Measurements from ENCODE around the gene HBM.
"Not testable (repeated sequence)": the region's sequence is repeated elsewhere in the genome, so short reads cannot be mapped to it uniquely, and the experiment has no call there.

HBM gene

DNA sequence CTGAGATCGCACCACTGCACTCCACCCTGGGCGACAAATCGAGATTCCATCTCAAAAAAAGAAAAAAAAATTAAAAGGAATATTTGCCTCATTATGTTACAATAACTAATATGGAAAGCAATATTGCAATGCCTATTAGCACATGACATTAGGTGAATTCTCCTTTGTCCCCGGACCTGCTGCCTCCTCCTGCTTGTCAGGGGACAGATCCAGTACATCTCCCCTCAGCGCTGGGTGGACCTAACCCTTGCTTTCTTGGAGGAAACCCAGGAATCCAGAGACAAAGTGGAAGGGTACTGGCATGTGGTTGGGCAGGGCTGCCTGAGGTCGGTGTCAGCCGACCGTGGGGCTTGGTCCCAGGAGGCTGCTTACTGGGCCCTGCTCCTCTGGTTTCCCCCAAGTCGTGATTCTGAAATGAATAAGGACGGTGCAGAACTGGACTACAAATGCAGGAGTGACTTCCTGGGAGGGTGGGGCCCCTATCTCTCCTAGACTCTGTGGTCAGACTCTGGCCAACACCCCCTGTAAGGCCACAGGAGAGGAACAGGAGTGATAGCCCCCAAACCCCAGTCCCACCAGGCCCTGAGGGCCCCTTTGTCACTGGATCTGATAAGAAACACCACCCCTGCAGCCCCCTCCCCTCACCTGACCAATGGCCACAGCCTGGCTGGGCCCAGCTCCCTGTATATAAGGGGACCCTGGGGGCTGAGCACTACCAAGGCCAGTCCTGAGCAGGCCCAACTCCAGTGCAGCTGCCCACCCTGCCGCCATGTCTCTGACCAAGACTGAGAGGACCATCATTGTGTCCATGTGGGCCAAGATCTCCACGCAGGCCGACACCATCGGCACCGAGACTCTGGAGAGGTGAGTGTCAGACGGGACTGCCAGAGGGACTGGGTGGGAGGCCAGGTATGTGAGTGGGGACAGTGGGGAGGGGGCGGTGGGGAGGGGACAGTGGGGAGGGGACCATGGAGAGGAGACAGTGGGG is 13.3 kb upstream of the HBM start, which contains the start of gene HBZ:
Gene HBZ (plus strand): TSS at position 504 of the 988 bp plus-strand sequence. CDS start 266 bp downstream, at position 770.
- Histone ChIP-seq H3K9ac (ENCODE audit: low read length) (no peak within 1 kb of the TSS), H3K9me2 (replicated peaks; ENCODE audit: insufficient read depth, low read length) (no peaks in the 10 kb centered on the region), H3K9me3 (ENCODE audit: insufficient read depth, low read length) (no peaks in the 10 kb centered on the region), H3K27me3 (ENCODE audit: low read length) (no peaks in the 10 kb centered on the region), H3K36me3 (ENCODE audit: low read length) (no peaks in the 10 kb centered on the region), H3K79me2 (ENCODE audit: insufficient read depth, low read length) (no peaks in the 10 kb centered on the region), H2AFZ (ENCODE audit: low read depth, low read length, severe bottlenecking) (no peak within 1 kb of the TSS), H3K27ac (ENCODE audit: low read depth, low read length) (no peak within 1 kb of the TSS), H3K4me3 (ENCODE audit: insufficient read depth, low read length, poor library complexity, severe bottlenecking) (no peak within 1 kb of the TSS), H3F3A (ENCODE audit: insufficient read depth) (0 out of 2 replicates have a peak, but pooled peaks cover 5% of the 10 kb centered on the region), H4K20me1 (ENCODE audit: low read depth, low read length) (no peaks in the 10 kb centered on the region), H3K4me2 (ENCODE audit: low read depth, low read length, poor library complexity, severe bottlenecking) (no peak within 1 kb of the TSS)
- TF ChIP-seq EZH2phosphoT487 (conservative IDR thresholded peaks at IDR 0.05; ENCODE audit: low read length), result no peak
- TF ChIP-seq, protein P1, sequence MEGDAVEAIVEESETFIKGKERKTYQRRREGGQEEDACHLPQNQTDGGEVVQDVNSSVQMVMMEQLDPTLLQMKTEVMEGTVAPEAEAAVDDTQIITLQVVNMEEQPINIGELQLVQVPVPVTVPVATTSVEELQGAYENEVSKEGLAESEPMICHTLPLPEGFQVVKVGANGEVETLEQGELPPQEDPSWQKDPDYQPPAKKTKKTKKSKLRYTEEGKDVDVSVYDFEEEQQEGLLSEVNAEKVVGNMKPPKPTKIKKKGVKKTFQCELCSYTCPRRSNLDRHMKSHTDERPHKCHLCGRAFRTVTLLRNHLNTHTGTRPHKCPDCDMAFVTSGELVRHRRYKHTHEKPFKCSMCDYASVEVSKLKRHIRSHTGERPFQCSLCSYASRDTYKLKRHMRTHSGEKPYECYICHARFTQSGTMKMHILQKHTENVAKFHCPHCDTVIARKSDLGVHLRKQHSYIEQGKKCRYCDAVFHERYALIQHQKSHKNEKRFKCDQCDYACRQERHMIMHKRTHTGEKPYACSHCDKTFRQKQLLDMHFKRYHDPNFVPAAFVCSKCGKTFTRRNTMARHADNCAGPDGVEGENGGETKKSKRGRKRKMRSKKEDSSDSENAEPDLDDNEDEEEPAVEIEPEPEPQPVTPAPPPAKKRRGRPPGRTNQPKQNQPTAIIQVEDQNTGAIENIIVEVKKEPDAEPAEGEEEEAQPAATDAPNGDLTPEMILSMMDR (IDR thresholded peaks at IDR 0.05; ENCODE audit: insufficient read depth, low read length, poor library complexity, severe bottlenecking), result no peak

DNA sequence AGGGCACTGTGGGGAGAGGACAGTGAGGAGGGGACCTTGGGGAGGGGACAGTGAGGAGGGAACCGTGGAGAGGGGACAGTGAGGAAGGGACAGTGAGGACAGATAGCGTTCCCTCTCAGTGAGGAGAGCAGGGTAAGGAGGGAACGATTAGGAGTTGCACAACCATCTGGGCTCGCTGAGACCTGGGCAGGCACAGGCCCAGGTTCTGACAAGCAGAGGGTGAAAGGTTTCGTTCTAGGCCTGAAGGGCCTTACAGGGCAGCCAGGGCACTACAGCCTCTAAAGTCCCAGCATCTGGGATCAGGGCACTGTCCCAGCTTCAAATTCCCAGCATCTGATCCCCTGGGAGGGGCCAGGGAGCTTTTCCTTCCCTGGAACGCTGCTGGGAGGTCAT is 12.7 kb upstream of the HBM start:
- not testable (repeated sequence) for H3K4me2 ChIP-seq (ENCODE audit: low read depth, low read length, poor library complexity, severe bottlenecking); H3K9me3 ChIP-seq (ENCODE audit: insufficient read depth, low read length); H3F3A ChIP-seq (ENCODE audit: insufficient read depth); H3K27me3 ChIP-seq (ENCODE audit: low read length); H3K9me2 ChIP-seq (replicated peaks; ENCODE audit: insufficient read depth, low read length); H3K9ac ChIP-seq (ENCODE audit: low read length); H3K27ac ChIP-seq (ENCODE audit: low read depth, low read length); H3K36me3 ChIP-seq (ENCODE audit: low read length); H4K20me1 ChIP-seq (ENCODE audit: low read depth, low read length); H2AFZ ChIP-seq (ENCODE audit: low read depth, low read length, severe bottlenecking); H3K79me2 ChIP-seq (ENCODE audit: insufficient read depth, low read length); H3K4me3 ChIP-seq (ENCODE audit: insufficient read depth, low read length, poor library complexity, severe bottlenecking)

DNA sequence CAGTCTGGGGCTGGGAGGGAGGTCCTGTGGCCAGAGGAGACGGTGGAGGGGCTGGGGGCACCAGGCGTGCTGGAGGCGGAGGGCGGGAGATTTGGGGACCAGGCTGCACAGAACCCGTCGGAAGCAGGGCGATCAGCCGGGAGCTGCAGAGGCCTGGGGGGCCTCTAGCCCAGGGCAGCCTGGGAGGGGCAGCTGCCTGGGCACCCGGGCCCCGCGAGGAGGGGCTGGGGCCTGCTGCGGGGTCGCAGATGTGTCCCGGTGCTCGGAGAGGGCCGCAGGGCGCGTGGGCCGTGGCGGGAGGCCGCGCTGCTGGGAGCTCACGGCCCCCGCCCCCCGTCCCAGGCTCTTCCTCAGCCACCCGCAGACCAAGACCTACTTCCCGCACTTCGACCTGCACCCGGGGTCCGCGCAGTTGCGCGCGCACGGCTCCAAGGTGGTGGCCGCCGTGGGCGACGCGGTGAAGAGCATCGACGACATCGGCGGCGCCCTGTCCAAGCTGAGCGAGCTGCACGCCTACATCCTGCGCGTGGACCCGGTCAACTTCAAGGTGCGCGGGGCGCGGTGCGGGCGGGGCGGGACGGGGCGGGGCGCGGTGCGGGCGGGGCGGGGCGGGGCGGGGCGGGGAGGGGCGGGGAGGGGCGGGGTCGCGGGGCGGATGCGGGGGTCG is 12.1 kb upstream of the HBM start:
- H3K9ac ChIP-seq (ENCODE audit: low read length); H3K27ac ChIP-seq (ENCODE audit: low read depth, low read length); H4K20me1 ChIP-seq (ENCODE audit: low read depth, low read length); H3K9me2 ChIP-seq (replicated peaks; ENCODE audit: insufficient read depth, low read length); H3K27me3 ChIP-seq (ENCODE audit: low read length); H3K36me3 ChIP-seq (ENCODE audit: low read length); H3K79me2 ChIP-seq (ENCODE audit: insufficient read depth, low read length); H3K9me3 ChIP-seq (ENCODE audit: insufficient read depth, low read length); H3K4me2 ChIP-seq (ENCODE audit: low read depth, low read length, poor library complexity, severe bottlenecking); H2AFZ ChIP-seq (ENCODE audit: low read depth, low read length, severe bottlenecking); H3F3A ChIP-seq (ENCODE audit: insufficient read depth); H3K4me3 ChIP-seq (ENCODE audit: insufficient read depth, low read length, poor library complexity, severe bottlenecking): not testable (repeated sequence)

DNA sequence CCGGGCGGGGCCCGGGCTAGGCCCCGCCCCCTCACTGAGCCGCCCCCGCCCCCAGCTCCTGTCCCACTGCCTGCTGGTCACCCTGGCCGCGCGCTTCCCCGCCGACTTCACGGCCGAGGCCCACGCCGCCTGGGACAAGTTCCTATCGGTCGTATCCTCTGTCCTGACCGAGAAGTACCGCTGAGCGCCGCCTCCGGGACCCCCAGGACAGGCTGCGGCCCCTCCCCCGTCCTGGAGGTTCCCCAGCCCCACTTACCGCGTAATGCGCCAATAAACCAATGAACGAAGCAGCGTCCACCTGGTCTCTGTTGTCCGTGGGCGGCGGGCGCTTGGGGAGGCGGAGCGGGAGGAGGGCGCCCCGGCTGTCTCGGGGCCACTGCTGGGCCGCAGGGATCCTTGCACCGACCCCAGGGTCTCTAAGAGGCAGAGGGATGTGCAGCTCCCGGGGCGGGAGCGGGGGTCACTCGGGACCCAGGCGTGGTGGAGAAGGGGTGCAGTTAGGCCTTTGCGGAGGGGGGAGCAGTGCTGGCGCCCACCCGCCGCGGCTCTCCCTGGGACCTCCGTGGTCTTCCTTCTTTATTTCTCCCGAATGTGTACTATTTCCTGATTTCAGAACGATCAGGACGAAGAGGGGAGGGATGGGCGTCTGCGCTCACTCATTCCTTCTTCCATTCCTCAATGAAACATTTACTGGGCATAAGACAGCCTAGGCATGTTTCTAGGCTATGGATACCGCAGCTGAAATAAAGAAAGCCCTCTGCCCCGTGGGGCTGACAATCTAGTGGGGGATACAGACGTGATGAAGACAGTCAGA is 11.4 kb upstream of the HBM start:
- Histone ChIP-seq H3K9ac (ENCODE audit: low read length) (no peak overlapping the region), H4K20me1 (ENCODE audit: low read depth, low read length) (no peaks in the 10 kb centered on the region), H3K9me3 (ENCODE audit: insufficient read depth, low read length) (no peaks in the 10 kb centered on the region), H3K27ac (ENCODE audit: low read depth, low read length) (no peak overlapping the region), H3K36me3 (ENCODE audit: low read length) (no peaks in the 10 kb centered on the region), H3K9me2 (replicated peaks; ENCODE audit: insufficient read depth, low read length) (no peaks in the 10 kb centered on the region), H3K4me2 (ENCODE audit: low read depth, low read length, poor library complexity, severe bottlenecking) (no peak overlapping the region), H3K79me2 (ENCODE audit: insufficient read depth, low read length) (no peaks in the 10 kb centered on the region), H2AFZ (ENCODE audit: low read depth, low read length, severe bottlenecking) (no peak overlapping the region), H3K27me3 (ENCODE audit: low read length) (no peaks in the 10 kb centered on the region), H3F3A (ENCODE audit: insufficient read depth) (0 out of 2 replicates have a peak, but pooled peaks cover 5% of the 10 kb centered on the region), H3K4me3 (ENCODE audit: insufficient read depth, low read length, poor library complexity, severe bottlenecking) (no peak overlapping the region)
- no peak for TF ChIP-seq EZH2phosphoT487 (conservative IDR thresholded peaks at IDR 0.05; ENCODE audit: low read length)
- TF ChIP-seq, protein P1 (IDR thresholded peaks at IDR 0.05; ENCODE audit: insufficient read depth, low read length, poor library complexity, severe bottlenecking), result no peak
